GM18498 (cell line): ENCODE measurements around the gene FOXF1.

Experiments
- ATAC-seq: cut with Tn5 transposase; IDR thresholded peaks from one replicate; pipeline ENCODE4 v1.9.1; 2021; ENCODE audit warnings: mild to moderate bottlenecking, moderate library complexity; ENCODE audit not compliant: unreplicated experiment

The FOXF1 gene

DNA sequence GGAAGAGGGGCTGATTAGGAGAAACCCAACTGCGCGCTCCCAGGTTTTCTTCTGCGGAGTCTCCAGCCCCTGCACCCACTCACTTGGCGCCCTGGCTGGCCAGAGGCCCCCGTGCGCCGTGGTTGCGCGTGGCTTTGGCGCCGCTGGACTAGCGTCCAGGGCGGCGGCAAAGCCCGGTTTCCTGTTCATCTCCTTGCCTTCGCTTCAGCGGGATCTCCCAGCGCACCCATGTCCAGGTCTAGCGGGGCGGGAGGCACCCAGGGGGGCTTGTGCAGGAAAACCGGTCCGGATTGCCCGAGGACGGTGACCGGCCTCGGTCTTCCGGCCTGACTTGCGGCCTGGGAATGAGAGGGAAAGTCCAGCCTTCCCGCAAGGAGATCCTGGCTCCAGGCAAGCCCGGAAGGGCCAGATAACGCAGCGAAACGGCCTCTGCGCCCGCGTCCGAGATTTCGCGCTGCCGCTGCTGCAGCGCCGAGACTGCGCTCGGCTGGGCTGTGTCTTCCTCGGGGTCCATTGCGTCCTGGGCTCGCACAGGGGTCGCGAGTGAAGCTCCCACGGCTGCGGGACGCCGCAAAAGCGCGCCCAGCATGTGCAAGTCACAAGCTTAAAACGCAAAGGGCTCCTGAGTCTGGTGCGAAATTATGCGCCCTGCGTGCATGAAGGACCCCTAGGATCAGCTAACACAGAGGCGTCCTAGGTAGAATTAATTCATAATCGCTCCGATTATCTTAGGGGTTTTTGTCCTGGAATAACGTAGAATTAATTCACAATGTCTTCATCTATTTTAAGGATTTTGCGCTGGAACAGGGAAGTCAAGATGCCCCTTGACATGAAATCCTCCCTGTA is 5.7 kb downstream of the FOXF1 start:
- no peak for ATAC-seq

DNA sequence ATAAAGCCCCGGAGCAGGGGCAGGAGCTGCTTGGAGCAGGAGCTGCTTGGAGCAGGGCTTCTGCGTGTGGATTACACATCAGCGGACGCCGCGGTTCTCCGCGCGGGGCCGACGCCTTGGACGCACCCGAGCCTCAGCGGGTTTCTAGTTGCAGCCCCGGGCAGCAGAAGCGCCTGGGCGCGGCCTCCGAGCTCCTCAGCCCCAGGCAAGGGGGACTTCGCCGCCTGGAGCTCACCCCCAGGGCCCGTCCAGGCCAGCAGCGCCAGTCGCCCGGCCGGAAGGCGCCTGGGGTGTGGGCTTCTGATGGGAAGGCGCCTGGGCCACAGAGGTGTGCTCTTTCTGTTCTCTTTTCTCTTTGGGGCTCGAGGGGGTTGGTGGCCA is 6.3 kb downstream of the FOXF1 start:
- no peak for ATAC-seq

DNA sequence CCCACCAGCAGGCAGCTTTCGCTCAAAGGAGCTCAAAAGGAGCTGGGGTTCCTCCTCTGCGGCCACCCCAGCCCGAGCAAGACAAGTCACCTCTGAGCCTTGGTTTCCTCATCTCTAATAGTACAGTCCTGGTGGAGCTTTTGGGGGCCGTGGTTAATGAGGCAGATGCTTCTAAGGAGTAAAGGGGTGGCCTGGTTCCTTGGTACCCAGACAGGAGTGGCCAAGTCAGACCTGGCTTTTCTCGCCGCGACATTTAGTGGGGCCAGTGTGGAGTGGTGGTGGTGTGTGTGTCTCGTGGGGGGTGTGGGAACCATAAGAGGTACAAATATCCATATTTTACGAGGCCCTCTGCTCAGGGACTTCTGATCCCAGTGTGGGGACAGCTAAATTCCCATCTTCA is 6.7 kb downstream of the FOXF1 start:
- ATAC-seq, result no peak

DNA sequence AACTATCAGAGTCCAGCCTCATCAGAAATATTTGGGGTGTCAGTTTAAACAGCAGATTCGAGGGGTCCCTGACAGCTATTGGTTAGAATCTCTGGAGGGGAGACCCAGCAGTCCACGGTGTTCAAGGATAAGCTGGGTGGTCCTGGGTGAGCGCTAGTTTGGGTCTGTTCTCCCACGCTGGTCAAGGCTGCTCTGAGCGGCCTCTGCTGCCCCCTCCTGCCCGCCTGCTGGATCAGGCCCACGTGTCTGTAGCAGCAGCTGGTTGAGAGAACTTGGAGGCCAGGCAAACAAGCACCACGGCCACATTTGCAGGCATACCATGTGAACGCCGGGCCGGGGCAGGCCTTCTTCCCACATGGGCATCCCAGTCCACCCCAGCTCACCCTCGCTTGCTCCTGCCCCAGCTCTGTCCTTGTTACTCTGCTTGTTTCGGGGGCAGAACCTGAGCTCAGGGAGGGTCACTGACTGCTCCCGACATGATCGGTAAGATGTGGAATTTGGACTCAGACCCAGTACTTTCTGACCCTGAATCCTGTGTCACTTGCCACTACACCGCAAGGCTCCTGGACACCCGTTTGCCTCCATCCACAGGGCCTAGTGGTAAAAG is 7.4 kb downstream of the FOXF1 start:
- no peak for ATAC-seq

DNA sequence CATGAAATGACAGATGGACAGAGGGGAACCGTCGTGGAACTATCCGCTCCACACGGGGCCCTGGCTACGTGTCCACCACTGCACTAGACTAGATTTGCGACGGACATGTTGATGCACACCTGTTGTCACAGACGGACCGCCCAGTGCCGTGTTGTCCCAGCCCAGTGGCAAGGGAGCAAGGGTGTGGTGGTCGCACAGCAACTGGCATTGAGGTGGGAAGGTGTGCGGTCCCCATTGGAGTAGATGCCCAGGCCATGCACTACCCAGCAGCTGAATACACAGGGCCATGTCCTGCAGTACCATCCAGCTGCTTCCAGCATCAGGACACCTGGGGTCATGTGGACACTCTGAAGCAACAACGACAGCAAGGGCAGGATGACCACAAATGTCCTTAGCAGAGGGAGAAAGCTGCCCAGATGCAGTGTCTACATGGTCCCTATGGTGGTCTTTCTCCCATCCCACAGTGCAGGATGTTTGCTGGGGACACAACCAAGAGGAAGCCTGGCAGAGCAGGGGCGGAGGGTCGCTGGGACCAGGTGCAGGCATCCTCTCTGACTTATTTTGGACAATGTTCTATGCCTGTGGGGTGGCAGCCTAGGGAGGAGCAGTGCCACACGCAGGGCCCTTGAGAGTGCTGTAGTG is 8.8 kb downstream of the FOXF1 start:
- ATAC-seq, result no peak

DNA sequence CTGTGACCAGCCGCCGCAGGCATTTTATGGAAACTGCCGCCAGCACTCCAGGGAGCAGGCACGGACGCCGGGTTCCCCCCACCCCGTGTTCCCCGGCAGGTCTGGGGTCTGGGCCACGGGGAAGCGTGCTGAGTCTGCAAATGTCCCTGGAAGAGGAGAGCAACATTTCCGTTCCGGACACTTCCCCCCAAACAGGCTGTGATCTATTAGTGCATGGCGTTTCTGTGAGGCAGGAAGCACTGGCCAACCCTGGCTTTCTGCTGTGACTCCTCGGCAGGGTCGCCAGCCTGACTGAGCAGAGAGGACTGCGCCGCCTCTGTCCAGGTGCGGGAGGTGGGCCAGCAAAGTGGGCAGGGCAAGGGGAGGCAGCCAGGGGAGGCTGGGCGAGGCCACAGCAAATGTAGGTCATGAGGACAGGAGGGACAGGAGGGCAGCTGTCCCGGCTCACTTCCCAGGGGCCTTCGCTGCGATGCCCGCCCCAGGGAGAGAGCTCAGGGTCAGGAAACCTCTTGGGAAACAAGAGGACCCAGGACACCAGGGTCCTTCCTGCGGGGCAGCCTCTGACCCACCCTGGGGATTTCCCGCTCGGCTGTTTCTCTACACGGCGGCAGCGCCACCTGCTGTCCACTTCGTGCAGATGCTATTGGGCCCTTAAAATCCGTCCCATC is 9.5 kb downstream of the FOXF1 start:
- ATAC-seq, result no peak

DNA sequence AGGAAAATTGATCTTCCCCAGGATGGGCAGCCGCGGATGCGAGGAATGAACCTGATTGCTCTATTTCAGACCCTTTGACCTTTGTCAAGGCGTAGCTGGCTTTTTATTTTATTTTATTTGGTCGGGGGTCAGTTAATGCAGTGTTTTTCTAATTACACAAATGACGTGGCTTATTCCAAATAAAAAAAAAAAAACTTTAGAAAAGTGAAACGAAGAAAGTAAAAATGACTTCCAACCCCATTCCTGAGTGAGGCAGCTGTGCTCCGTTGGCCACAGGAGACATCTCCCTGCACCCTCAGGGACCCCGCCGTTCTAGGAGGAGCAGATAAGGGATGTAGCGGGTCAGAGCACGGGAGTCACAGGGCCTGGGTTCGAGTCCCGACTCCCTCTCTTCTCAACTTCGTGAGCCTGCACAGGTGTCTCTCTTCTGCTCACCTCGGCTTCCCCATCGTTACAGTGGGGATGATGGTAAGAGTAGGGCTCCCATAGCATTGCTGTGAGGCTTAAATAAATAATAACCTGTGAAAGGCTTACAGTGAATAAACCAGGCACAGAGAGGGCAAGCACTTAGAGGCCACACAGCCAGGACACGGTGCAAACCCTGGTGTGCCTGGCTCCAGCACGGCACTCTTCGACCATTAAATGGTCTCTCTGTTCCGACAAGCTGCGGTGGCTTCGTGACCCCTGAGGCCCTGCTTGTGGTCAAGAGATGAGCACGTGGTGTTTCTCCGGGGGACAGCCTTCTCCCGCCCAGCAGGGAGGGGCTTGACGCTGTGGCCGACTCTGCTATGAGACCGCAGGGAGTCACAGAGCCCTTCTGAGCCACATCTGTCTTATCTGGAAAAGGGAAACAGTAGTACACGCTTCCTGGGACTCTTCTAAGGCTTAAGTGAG is 10.2 kb downstream of the FOXF1 start:
- ATAC-seq, result no peak

DNA sequence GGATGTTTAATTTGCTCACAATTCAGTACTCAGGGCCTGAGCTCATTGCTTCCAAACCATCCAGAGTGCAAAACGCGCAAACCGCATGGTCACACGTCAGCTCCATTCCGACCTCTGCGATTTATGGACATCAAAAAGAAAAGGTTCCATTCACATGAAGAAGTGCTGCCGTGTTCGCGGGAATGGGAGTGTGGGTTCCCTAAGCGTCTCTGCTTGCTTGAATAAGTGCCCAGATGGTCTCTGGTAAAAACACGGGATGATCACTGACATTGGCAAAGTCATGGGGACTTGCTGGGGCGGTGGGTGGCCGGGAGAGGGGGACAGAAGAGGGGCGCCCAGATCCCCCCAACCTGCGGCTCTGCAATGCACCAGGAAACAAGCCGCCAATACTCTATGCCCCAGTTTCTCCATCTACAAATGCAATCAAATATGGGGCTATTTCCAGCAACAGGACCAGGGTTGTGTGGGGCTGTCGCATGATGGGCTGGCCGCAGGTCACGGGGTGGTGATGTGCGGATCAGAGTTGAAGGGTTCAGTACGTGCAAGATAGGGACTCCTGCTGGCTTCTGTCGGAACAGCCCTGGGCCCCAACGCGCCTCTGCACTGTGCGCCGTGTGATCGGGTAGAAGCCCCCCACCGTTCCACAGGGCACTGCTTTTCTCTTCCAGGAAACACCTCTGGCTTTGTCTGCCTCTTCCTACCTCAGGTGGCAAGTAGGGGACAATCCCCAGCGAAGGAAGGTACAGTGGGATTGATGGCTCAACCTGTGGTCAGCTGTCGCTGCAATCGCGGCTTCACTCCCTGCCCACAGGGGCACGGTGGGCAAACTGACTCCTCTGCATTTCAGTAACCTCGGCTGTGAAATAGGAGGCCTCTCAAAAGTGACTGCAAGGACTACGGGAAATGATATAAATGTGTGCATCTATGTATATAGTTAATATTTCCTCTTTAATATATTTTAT is 11.2 kb downstream of the FOXF1 start:
- ATAC-seq, result no peak

DNA sequence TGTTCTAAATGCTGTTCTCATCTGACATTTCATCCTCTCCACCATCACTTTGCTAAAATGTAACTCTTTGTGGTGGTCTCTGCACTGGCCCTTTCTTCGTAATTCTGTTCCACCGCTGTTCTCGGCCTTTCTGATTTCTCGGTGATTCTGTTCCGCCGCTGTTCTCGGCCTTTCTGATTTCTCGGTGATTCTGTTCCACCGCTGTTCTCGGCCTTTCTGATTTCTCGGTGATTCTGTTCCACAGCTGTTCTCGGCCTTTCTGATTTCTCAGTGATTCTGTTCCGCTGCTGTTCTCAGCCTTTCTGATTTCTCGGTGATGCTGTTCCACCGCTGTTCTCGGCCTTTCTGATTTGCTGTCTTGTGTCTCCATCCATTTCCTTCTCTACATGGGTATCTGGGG is 12.3 kb downstream of the FOXF1 start:
- no peak for ATAC-seq

DNA sequence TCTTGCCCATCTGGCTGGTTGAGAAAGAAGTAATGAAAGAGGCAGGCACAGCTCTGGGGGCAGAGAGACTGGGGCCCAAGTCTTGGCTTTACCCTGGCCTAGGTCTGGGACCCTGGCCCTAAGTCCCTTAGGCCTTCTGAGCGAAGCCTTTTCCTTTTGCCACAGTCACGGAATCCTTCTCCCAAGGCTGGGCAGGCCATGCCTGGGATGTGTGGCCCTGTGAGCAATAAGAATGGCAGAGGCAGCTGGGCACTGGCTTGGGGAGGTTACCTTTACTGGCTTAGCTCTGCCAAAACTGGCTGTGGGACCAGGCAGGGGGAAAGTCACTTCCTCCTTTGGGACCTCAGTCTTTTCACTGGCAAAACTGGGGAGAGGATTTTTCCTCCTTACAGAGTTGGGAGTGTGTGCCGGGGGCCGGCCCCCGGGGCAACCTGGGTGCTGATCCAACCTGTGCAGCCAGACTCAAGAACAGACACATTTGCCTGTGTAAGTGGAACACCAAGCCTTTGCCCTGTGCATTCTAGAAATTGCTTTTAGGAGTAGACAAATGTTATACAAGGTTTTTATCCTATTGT is 12.9 kb downstream of the FOXF1 start:
- ATAC-seq, result no peak

DNA sequence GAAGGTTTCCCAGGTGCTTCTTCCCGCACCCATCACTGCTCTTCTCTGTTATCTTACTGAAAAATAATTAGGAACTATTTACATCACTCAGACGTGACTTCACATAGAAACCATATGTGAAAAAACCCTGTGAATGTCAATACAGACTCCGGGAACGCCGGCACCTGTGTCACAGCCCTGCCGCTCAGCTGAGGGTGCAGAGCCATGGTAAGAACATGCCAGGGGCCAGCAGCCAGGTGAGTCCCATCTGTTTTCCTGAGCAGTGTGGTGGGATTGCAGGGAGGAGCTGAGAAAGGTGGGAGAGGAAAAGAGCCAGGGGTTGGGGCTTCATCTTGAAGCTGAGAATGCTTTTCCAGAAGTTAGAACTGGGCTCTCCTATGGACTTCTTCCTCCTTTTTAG is 13.7 kb downstream of the FOXF1 start:
- no peak for ATAC-seq

DNA sequence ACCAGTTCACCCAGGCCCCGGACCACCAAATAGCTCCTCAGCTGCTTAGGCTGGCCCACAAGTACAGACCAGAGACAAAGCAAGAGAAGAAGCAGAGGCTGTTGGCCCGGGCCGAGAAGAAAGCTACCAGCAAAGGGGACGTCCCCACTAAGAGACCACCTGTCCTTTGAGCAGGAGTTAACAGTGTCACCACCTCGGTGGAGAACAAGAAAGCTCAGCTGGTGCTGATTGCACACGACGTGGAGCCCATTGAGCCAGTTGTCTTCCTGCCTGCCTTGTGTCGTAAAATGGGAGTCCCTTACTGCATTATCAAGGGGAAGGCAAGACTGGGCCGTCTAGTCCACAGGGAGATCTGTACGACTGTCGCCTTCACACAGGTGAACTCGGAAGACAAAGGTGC is 15.4 kb downstream of the FOXF1 start:
- no peak for ATAC-seq

DNA sequence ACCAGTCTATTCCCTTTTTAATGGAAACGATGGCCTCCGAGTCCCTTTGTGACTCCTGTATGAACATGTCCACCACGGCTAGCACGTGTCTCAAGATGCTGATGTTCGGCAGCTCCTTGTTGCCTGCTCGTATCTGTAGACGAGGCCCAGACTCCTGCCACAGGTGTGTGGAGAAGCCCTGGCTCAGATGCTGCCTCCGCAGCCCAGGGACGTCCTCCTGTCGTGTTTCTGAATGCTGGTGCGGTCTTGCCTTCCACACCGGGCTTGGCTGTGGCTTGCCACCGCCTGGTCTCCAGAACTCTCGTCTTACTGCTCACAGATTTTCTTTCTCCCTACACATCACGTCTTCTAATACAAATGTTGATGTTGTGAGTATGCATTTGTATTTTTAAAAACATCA is 17.0 kb downstream of the FOXF1 start:
- no peak for ATAC-seq

DNA sequence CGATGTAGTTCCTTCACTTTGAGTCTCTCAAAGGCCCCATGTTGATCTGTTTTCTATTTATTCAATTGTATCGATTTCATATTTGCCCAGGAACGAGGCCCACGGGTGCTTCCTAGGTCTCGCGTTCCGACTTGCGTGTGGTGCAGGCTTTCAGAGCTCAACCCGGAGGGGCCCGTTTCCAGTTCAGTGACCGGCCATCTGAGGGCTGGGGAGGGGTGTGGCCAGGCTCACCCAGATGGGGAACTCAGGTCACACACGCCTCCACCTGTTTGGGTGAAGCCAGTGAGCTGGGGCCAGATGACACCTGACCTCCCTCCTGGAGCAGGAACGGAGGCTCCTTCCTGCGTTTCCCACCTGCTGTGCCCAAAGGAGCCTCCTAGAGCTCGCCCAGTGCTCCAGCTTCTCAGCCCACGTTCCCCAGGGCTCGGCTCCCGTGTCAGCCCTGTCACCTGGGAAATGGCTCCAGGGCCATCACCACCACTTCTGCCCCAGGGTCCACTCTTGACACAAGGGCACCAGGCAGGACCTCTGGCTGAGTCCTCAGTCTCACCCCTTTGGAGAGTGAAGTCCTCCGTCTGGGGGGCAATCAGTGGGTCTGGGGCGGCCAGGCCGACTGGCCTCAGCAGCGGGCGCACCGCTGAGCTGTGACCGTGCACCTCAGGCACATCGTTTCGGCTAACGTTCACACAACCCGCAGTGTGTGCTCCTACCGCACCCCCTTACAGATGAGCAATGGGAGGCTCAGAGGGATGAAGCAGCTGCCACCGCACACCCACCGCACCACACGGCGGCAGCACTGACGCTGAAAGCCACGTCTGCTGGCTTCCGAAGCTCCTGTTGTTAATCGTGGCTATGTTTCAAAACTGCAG is 18.0 kb downstream of the FOXF1 start:
- no peak for ATAC-seq

DNA sequence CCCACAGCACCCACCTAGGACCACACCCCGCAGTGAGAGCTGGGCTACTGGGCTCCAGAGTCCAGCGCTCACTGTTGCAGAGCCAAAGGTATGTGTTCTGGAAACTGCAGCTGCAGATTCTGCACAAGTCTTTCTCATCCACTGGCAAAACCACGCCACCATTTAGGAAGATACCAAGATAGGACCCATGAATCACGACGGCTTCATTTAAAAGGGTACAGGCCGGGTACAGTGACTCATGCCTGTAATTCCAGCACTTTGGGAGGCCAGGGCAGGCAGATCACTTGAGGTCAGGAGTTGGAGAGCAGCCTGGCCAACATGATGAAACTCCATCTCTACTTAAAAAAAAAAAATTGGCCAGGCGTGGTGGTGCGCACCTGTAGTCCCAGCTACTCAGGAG is 18.8 kb downstream of the FOXF1 start:
- ATAC-seq, result no peak

DNA sequence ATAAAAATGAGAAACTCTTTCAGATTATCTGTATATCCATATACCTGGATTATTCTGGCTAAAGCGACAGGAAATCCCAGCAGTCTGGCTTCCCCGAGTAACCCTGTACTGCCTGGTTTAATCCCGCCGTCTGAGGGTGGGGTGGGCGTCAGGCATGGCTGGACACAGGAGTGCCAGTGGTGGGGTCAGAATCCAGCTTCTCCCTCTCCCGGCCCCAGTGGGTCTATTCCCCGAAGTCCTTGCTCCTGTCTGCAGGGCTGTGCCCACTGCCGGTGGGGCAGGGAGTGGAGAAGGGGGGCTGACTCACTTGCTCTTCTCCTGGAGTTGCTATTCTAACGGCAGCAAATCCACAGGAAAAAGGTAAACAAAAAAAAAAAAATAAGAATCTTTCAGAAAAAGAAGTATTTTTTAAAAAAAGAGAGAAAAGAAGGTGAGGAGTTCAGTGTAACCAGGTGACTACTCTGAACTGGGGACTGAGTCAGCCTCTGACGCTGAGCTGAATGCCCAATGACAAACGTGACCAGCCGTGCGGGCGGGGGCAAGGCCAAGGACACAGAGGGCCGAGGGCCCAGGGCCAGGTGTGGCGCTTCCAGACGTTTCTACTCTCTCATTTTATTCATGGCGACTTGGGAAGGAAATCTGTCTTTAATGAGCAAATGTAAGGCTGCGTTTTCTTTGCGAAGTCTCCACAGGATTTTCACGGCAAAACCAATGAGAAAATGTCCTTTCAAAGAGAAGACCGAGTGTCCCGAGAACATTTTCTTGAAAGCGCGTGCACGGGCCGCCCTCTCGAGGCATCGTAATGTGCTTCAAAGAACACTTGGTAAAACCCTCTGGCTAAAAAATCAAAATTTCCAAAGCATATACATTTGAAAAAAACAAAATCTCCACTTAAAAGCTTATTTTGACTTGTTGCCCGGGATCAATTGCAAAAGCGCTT is 20.2 kb downstream of the FOXF1 start:
- no peak for ATAC-seq

DNA sequence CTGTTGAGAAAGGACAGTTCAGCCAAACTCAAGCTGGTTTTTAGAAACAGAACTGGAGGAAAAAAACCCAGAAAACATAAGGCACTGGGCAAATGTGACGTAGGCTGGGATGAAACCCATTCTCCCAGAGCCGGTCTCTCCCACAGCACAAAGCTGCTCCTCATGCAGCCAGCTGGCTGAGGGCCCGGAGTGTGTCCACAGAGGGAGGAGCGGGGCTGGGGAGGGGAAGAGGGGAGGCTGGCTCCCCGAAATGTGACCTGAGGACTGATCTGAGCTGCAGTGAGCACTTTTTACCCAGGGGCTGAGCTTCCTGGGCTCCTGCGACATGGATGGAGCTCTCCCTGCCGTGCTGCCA is 20.8 kb downstream of the FOXF1 start:
- no peak for ATAC-seq
